Measurements from ENCODE around the gene CCR9. TPM values are rescaled to one million over a fixed set of nuclear protein-coding genes. Genes with fewer than 3 reads are reported as not detected.

CCR9 gene
- total RNA-seq, 1 experiment from 2014 or later: not detected

GRCh38 chr3:45908761-45909160 is 22.4 kb downstream of the CCR9 start:
- DNase-seq (ENCODE audit: low spot score): no peak
- H3K9me3 ChIP-seq (ENCODE audit: low read depth, low read length, poor library complexity, severe bottlenecking): no peaks in the 10 kb centered on the region
- H3K27me3 ChIP-seq (replicated peaks; ENCODE audit: insufficient read depth, low read depth, low read length, poor library complexity): no peaks in the 10 kb centered on the region
- ChIA-PET POLR2A (ENCODE audit: low non-redundant PET) (no interaction called here), CTCF (no interaction called here)
- TF ChIP-seq EZH2 (IDR thresholded peaks at IDR 0.05; ENCODE audit: borderline replicate concordance, low read depth, low read length, poor library complexity, severe bottlenecking): no peak
- no peak for TF ChIP-seq CTCF (conservative IDR thresholded peaks at IDR 0.05; ENCODE audit: low read depth, low read length)
- no peak overlapping the region for H3K4me3 ChIP-seq (ENCODE audit: low read depth, low read length, poor library complexity, severe bottlenecking)
- no peaks in the 10 kb centered on the region for H3K4me1 ChIP-seq (ENCODE audit: insufficient read depth, low read length, poor library complexity, severe bottlenecking)
- intact Hi-C loops (cut with micrococcal nuclease; ENCODE audit: unreplicated experiment): no loop called here
- H3K36me3 ChIP-seq (ENCODE audit: insufficient read depth, low read length, poor library complexity, severe bottlenecking): no peaks in the 10 kb centered on the region
- H3K27ac ChIP-seq (ENCODE audit: low read depth, low read length, poor library complexity, severe bottlenecking): no peak overlapping the region
- BruUV-seq (replicated peaks): no TSS peak

GRCh38 chr3:45909542-45909941 is 23.2 kb downstream of the CCR9 start:
- intact Hi-C loops (cut with micrococcal nuclease; ENCODE audit: unreplicated experiment): no loop called here
- Histone ChIP-seq H3K4me1 (ENCODE audit: insufficient read depth, low read length, poor library complexity, severe bottlenecking) (no peaks in the 10 kb centered on the region), H3K9me3 (ENCODE audit: low read depth, low read length, poor library complexity, severe bottlenecking) (no peaks in the 10 kb centered on the region), H3K27me3 (replicated peaks; ENCODE audit: insufficient read depth, low read depth, low read length, poor library complexity) (no peaks in the 10 kb centered on the region), H3K36me3 (ENCODE audit: insufficient read depth, low read length, poor library complexity, severe bottlenecking) (no peaks in the 10 kb centered on the region), H3K4me3 (ENCODE audit: low read depth, low read length, poor library complexity, severe bottlenecking) (no peak overlapping the region), H3K27ac (ENCODE audit: low read depth, low read length, poor library complexity, severe bottlenecking) (no peak overlapping the region)
- POLR2A ChIA-PET (ENCODE audit: low non-redundant PET): no interaction called here
- CTCF ChIA-PET: no interaction called here
- DNase-seq (ENCODE audit: low spot score): no peak
- TF ChIP-seq EZH2 (IDR thresholded peaks at IDR 0.05; ENCODE audit: borderline replicate concordance, low read depth, low read length, poor library complexity, severe bottlenecking) (no peak), CTCF (conservative IDR thresholded peaks at IDR 0.05; ENCODE audit: low read depth, low read length) (no peak)
- no TSS peak for BruUV-seq (replicated peaks)

- Histone ChIP-seq H3K36me3 (ENCODE audit: insufficient read depth, low read length, poor library complexity, severe bottlenecking) (no peaks in the 10 kb centered on the region), H3K4me1 (ENCODE audit: insufficient read depth, low read length, poor library complexity, severe bottlenecking) (no peaks in the 10 kb centered on the region), H3K9me3 (ENCODE audit: low read depth, low read length, poor library complexity, severe bottlenecking) (no peaks in the 10 kb centered on the region), H3K27me3 (replicated peaks; ENCODE audit: insufficient read depth, low read depth, low read length, poor library complexity) (no peaks in the 10 kb centered on the region), H3K27ac (ENCODE audit: low read depth, low read length, poor library complexity, severe bottlenecking) (no peak overlapping the region), H3K4me3 (ENCODE audit: low read depth, low read length, poor library complexity, severe bottlenecking) (no peak overlapping the region)
- no TSS peak for BruUV-seq (replicated peaks)
- intact Hi-C loops (cut with micrococcal nuclease; ENCODE audit: unreplicated experiment): no loop called here
- ChIA-PET CTCF (no interaction called here), POLR2A (ENCODE audit: low non-redundant PET) (no interaction called here)
- no peak for TF ChIP-seq EZH2 (IDR thresholded peaks at IDR 0.05; ENCODE audit: borderline replicate concordance, low read depth, low read length, poor library complexity, severe bottlenecking)
- TF ChIP-seq CTCF (conservative IDR thresholded peaks at IDR 0.05; ENCODE audit: low read depth, low read length): no peak
- DNase-seq (ENCODE audit: low spot score): no peak
Observed at GRCh38 chr3:45910892-45911291, 24.5 kb downstream of the CCR9 start.

All from A673 (cell line).